NAMALWA (cell line): Measurements from ENCODE around the gene B4GALNT3.
"Not testable (repeated sequence)": the region's sequence is repeated elsewhere in the genome, so short reads cannot be mapped to it uniquely, and the experiment has no call there.

Experiments
- DNase-seq: peaks from one replicate; pipeline ENCODE4 v3.0.0-alpha.2; 2015; ENCODE audit warnings: low spot score

B4GALNT3 gene

DNA sequence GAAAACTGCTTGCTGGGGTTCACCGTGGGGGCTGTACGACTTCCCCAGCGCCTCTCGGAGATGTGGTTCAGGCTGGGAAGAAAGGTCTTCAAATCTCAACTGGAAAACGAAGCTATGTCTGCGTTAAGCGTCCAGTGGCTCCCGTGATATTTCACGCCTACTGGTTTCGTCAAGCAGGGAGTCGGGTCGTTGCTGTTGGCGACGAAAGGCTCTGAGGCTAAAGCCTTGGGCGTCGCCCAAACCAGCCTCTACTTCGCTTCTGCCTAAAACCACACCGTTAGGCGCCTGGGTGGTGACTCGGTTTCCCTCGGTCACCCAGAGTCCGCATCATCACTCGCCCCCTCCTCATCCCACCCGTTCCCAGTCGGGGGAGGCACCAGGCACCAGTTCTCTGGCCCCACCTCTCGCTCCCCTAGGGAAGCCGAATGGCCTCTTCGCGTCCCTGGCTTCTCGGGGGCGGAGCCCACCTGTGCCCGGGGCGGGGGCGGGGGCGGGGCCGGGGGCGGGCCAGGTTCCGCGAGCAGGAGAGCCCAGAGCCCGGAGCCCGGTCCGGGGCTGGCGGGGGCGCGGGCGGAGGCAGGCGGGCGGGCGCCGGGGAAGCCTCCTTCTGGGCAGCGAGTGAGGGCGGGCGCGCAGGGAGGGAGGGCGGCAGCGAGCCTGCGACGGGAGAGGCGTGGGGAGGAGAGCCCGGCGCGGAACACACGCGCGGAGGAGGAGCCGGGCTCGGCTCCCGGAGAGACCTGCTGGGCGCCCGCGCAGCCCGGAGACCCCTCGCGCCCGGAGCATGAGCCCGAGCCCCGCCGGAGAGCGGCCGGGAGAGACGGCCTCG is at the start of gene B4GALNT3:
TSS of gene B4GALNT3 (plus strand) at position 510 of the 829 bp plus-strand sequence. CDS start 438 bp downstream, outside the sequence.
- peak; percentile 21 for DNase-seq

DNA sequence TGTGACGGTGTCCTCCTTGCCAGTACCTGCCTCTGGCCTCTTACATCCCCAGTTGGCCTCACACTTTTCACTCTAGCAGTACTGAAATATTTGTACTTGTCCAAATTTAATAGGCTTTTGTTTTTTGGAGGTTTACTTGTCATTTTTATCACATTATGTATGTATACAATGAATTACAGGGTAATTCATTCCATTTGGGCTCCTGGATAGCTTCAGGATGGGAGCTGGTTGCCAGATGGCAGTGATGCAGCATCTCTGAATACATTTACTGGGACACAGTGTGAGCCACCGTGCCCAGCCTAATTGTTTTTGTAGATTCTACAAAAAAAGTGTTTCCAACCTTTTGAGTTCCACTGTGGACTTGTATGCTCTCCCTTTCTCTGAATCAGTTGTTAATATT is 44.9 kb upstream of the B4GALNT3 start:
- DNase-seq, result no peak

- DNase-seq, result no peak
Observed at GRCh38 chr12:418432-418831, 41.3 kb upstream of the B4GALNT3 start.

GRCh38 chr12:422526-422925 is 37.2 kb upstream of the B4GALNT3 start:
- DNase-seq, result no peak

DNA sequence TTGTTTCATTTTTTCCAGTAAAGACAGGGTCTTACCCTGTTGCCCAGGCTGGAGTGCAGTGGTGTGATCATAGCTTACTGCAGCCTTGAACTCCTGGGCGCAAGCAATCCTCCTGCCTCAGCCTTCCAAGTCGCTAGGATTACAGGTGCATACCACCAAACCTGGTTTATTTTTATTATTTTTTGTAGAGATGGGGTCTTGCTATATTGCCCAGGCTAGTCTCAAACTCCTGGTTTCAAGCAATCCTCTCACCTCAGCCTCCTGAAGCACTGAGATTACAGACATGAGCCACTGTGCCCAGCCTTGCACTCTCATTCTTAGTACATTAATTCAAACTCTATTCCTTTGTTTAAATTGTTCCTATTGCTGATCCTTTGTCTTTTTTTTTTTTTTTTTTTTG is 24.0 kb upstream of the B4GALNT3 start:
- DNase-seq, result not testable (repeated sequence)

- peak; percentile 68 for DNase-seq
Observed at GRCh38 chr12:442235-442884, 17.4 kb upstream of the B4GALNT3 start.

DNA sequence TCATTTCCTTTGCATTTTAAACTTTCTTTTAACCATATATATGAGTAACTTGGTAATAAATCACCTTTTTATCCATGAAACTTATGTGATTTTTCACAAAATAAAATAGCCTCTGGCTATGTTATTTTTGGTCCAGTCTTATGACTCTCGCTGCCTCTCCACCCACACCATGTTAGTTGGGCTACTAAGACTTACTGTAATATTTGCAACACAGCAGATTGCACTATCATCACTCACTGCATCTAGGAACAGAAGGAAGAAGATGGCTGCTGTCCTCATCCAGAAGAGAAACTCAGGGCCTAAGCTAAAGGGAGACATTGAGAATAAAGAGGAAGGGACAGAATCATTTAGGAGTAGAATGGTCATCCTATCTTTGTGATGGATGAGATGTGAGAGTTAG is 12.6 kb upstream of the B4GALNT3 start:
- no peak for DNase-seq

- DNase-seq, result no peak
Observed at GRCh38 chr12:449203-449602, 10.5 kb upstream of the B4GALNT3 start.

DNA sequence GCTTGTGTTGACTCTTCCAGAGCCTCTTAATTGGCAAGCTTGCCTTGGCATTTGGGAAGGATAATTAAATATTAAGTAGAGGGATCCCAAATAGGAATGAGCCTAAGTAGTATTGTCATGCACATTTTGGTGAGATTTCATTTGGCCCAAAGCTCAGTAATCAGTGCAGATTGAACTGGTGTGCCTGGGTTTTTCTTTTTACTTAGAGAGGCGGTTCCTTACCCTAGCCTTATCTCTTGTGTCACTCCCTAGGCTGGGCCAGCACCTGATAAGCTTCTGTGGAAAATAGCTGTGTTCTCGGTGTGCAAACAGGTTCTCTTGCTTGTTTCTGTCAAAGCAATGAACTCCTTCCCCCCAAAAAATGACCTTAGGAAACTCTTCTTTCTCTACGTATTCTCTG is 9.3 kb upstream of the B4GALNT3 start:
- no peak for DNase-seq

GRCh38 chr12:452667-453210 is 7.0 kb upstream of the B4GALNT3 start:
- peak; percentile 48 for DNase-seq

DNA sequence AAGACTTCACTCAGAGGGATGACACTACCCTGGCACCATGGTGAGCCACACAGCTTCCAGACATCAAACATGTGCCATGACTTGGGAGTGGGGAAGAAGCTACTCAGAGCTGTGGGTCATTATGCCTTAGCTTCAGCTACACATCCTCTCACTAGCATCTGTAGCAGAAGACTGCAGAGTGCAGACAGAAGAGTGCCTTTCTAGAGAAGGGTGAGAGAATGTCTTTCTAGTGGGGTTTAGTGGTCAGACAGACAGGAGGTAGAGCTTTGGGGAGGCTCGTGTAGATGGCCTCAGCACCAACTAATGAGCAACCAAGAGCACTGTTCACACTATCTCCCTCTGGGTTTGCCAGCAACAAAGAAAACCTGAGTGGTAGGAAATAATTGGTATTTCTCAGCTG is 4.9 kb upstream of the B4GALNT3 start:
- DNase-seq, result no peak

GRCh38 chr12:455821-456220 is 3.9 kb upstream of the B4GALNT3 start:
- DNase-seq, result no peak

GRCh38 chr12:457676-458075 is 2.1 kb upstream of the B4GALNT3 start:
- DNase-seq, result no peak

DNA sequence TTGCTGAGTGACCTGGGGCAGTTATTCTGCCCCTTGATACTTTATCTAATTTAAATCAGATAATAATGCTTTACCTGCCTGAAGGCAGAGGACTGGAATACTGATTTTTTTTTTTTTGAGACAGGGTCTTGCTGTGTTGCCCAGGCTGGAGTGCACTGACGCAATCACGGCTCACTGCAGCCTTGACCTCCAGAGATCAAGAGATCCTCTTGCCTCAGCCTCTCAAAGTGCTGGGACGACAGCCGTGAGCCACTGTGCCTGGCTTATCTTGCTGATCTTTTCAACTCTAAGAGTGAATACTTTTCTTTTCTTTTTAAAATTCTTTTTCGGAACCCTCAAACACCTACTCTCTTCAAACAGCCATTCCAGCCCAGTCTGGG is 699 bp upstream of the B4GALNT3 start:
- no peak for DNase-seq

DNA sequence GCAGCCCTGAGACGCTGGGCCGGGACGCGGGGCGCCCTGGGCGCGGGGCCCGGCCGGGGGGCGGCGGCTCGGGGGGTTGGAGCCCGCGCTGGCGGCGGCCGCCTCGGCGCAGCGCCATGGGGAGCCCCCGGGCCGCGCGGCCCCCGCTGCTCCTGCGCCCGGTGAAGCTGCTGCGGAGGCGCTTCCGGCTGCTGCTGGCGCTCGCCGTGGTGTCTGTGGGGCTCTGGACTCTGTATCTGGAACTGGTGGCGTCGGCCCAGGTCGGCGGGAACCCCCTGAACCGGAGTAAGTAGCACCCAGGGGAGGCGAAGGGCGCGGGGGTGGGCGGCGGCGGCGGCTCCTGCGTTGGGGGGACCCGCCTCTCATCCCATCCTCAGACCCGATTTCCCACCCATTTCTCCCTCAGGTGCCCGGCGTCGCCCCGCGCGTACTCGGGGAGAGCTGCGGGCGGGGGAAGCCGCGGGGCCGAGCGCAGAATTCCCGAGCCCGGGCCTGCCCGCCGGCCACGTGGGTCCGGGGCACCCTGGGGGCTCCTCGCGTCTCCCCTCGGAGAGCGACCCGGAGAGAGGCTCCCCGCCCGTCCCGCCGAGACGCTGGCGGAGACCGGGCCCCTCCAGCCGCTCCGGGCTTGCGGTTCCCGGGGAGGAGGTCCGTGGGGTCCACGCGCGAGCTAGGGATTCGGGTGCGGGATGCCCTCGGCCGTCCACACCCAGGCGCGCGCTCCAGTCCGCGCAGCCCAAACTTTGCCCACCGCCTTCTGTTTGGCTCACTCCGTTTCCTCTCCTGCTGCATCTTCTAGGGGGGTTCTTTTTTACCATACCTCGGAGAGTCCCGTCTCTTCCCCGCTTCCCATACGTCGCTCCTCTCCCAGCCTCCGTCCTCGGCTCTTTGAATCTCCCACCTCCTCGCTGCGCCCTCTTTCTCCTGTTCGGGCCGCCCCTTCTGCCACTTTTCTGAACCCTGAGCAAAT is 807 bp downstream of the B4GALNT3 start:
- DNase-seq, result peak; percentile 28

- no peak for DNase-seq
Observed at GRCh38 chr12:461425-461824, 1.7 kb downstream of the B4GALNT3 start.

- no peak for DNase-seq
Observed at GRCh38 chr12:462936-463705, 3.4 kb downstream of the B4GALNT3 start.

GRCh38 chr12:464484-465267 is 4.9 kb downstream of the B4GALNT3 start:
- no peak for DNase-seq

DNA sequence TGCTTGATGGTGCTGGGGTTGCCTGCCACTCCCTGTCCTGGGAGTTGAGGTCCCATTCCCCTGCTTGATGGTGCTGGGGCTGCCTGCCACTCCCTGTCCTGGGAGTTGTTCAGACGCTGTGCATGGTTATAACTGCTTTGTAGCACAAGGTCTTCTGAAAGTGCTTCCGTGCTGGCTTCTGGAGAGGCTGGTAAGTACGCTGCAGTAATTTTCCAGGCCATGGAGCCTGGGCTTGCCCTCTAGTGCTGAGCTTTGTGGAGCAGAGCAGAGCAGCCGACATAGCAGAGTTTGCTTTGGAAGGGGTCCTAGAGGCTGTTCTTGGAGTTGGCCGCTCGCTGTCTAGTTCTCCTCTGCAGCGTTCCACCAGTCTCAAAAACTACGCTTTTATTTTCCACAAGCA is 6.3 kb downstream of the B4GALNT3 start:
- no peak for DNase-seq

GRCh38 chr12:466762-467161 is 7.0 kb downstream of the B4GALNT3 start:
- peak; percentile 30 for DNase-seq

- no peak for DNase-seq
Observed at GRCh38 chr12:467591-467990, 7.9 kb downstream of the B4GALNT3 start.
